K562 (cell line): ENCODE results near the gene SLX4IP. TPM values are rescaled to one million over a fixed set of nuclear protein-coding genes. Genes with fewer than 3 reads are reported as not detected.

Experiments
- ATAC-seq: fragments of 200-7000 bp; cut with Tn5 transposase; 3 replicates; pipeline ENCODE4 v1.9.1; 2020; ENCODE audit warnings: moderate library complexity
- BruUV-seq: library from RNA; stranded (reverse); fragments of 400-500 nt; replicated peaks from 2 replicates; lab custom pipeline; 2021; lab: Mats Ljungman, UMichigan
- CTCF ChIA-PET: fragments of 300-600 bp; formaldehyde crosslinking; extraction: SDS; loops from one replicate; lab custom pipeline; 2021; ENCODE audit warnings: low intra/inter-chr PET ratio; lab: Yijun Ruan, JAX
- POLR2A ChIA-PET: fragments of 300-600, 350-650 bp; sonication (Branson Sonifier 250); formaldehyde crosslinking; extraction: SDS; loops from one replicate; lab custom pipeline; 2021; ENCODE audit warnings: antibody characterized with exemption, inconsistent platforms; lab: Yijun Ruan, JAX
- DNase-seq, 4 experiments: peaks; one replicate each; pipeline versions ENCODE4 v3.0.0 to v3.0.0-alpha.2; 2011 to 2018; ENCODE audit warnings: low spot score in 3 of 4, mixed read lengths in 3 of 4; ENCODE audit errors: extremely low read depth in 1 of 4
- FAIRE-seq: peaks from 2 replicates; lab custom pipeline; 2011; peaks lifted over from hg19 to GRCh38; lab: Jason Lieb, UNC
- H2AFZ ChIP-seq: 2 replicates; pipeline ENCODE4 v1.6.0; 2011; ENCODE audit warnings: low read depth, low read length, control low read depth, inconsistent platforms
- H3K27ac ChIP-seq: fragments of 200-600 bp; 3 replicates; pipeline ENCODE4 v1.8.0; 2011; ENCODE audit warnings: low read depth, mild to moderate bottlenecking, control low read depth, inconsistent platforms, low read length, moderate library complexity, mixed read lengths; ENCODE audit errors: extremely low read depth
- H3K27me3 ChIP-seq, 2 experiments: fragments of 300-600 bp in 1 of 2; 2 replicates in 1 of 2; 3 replicates in 1 of 2; pipeline versions ENCODE4 v1.6.0 to v1.8.0; 2011; ENCODE audit warnings: inconsistent platforms in 2 of 2, low read length in 2 of 2, mild to moderate bottlenecking in 1 of 2, mixed read lengths in 1 of 2, moderate library complexity in 1 of 2; ENCODE audit not compliant: control insufficient read depth in 2 of 2, insufficient read depth in 2 of 2
- H3K36me3 ChIP-seq: fragments of 300-600 bp; 3 replicates; pipeline ENCODE4 v1.8.0; 2011; ENCODE audit warnings: mild to moderate bottlenecking, low read length, inconsistent platforms; ENCODE audit not compliant: control insufficient read depth, insufficient read depth
- H3K4me1 ChIP-seq, 2 experiments: fragments of 200-600 bp in 1 of 2; replicated peaks in 1 of 2; 2 replicates in 1 of 2; 3 replicates in 1 of 2; pipeline versions ENCODE4 v1.5.1 to v1.8.0; 2011; ENCODE audit warnings: inconsistent platforms in 2 of 2, low read length in 2 of 2, mild to moderate bottlenecking in 1 of 2, mixed read lengths in 1 of 2, moderate library complexity in 1 of 2; ENCODE audit not compliant: control insufficient read depth in 2 of 2, insufficient read depth in 2 of 2
- H3K4me2 ChIP-seq: 2 replicates; pipeline ENCODE4 v1.6.1; 2011; ENCODE audit warnings: low read length, control low read depth, inconsistent platforms, mixed read lengths; ENCODE audit not compliant: insufficient read depth
- H3K4me3 ChIP-seq: fragments of 200-600 bp; sonication (generic), shearing (Covaris generic); 2 replicates; pipeline ENCODE4 v1.5.1; 2016; ENCODE audit warnings: control low read depth, inconsistent platforms
- H3K79me2 ChIP-seq: fragments of 200-600 bp; 3 replicates; pipeline ENCODE4 v1.8.0; 2011; ENCODE audit warnings: low read length, inconsistent platforms; ENCODE audit not compliant: control insufficient read depth, insufficient read depth
- H3K9ac ChIP-seq, 2 experiments: 2 replicates each; pipeline versions ENCODE4 v1.6.0 to v1.6.1; 2011; ENCODE audit warnings: low read depth in 2 of 2, low read length in 2 of 2, control low read depth in 1 of 2, inconsistent platforms in 1 of 2, mild to moderate bottlenecking in 1 of 2, mixed read lengths in 1 of 2; ENCODE audit not compliant: insufficient read depth in 1 of 2
- H3K9me1 ChIP-seq: one replicate; pipeline ENCODE4 v1.6.0; 2011; ENCODE audit warnings: inconsistent platforms, mild to moderate bottlenecking, low read length, moderate library complexity; ENCODE audit not compliant: control insufficient read depth, insufficient read depth
- H3K9me3 ChIP-seq: replicated peaks from 2 replicates; pipeline ENCODE4 v1.5.1; 2011; ENCODE audit warnings: low read depth, low read length, inconsistent platforms; ENCODE audit not compliant: control insufficient read depth, insufficient read depth
- H4K20me1 ChIP-seq: replicated peaks from 2 replicates; pipeline ENCODE4 v1.6.1; 2011; ENCODE audit warnings: low read length, inconsistent platforms, mixed read lengths; ENCODE audit not compliant: control insufficient read depth, insufficient read depth
- CBFA2T2 ChIP-seq: fragments of 450-650 bp; conservative IDR thresholded peaks from 2 replicates; pipeline ENCODE4 v1.6.1; 2017; ENCODE audit warnings: mild to moderate bottlenecking
- CREB1 ChIP-seq, 2 experiments: sonication (generic) in 1 of 2; formaldehyde crosslinking in 1 of 2; IDR thresholded peaks; 2 replicates each; pipeline versions ENCODE4 v1.6.1 to v1.8.0; 2012 to 2022; ENCODE audit warnings: inconsistent platforms in 1 of 2, mild to moderate bottlenecking in 1 of 2, missing genetic modification reagents in 1 of 2, moderate library complexity in 1 of 2
- GABPB2 ChIP-seq: fragments of 250-450 bp; sonication (Bioruptor Pico); conservative IDR thresholded peaks from 2 replicates; pipeline ENCODE4 v1.5.1; 2021; ENCODE audit warnings: mild to moderate bottlenecking
- RBM15 ChIP-seq: fragments of 200-400 bp; formaldehyde crosslinking; IDR thresholded peaks from 2 replicates; pipeline ENCODE4 v1.6.1; 2018; ENCODE audit warnings: mild to moderate bottlenecking, low read length, moderate library complexity; ENCODE audit not compliant: insufficient read depth
- SIN3B ChIP-seq: fragments of 450-650 bp; IDR thresholded peaks from 2 replicates; pipeline ENCODE4 v1.6.1; 2017; ENCODE audit warnings: low read depth, mild to moderate bottlenecking, moderate library complexity
- SMAD1 ChIP-seq: fragments of 150-350 bp; IDR thresholded peaks from 2 replicates; pipeline ENCODE4 v1.6.1; 2014; ENCODE audit warnings: low read length, low read depth; ENCODE audit not compliant: partially characterized antibody
- ZEB2 ChIP-seq: fragments of 450-650 bp; IDR thresholded peaks from 2 replicates; pipeline ENCODE4 v1.6.1; 2016
- ZNF143 ChIP-seq: sonication (generic); formaldehyde crosslinking; IDR thresholded peaks from 2 replicates; pipeline ENCODE4 v1.9.0; 2022; ENCODE audit warnings: mild to moderate bottlenecking, missing genetic modification reagents
- ZNF41 ChIP-seq: fragments of 250-450 bp; sonication (Bioruptor Pico); conservative IDR thresholded peaks from 2 replicates; pipeline ENCODE4 v1.4.0; 2020; ENCODE audit warnings: mild to moderate bottlenecking
- ZNF609 ChIP-seq: sonication (generic); formaldehyde crosslinking; IDR thresholded peaks from 2 replicates; pipeline ENCODE4 v1.8.1; 2023; ENCODE audit warnings: missing genetic modification reagents, mild to moderate bottlenecking, borderline replicate concordance
- WGBS: fragments of 100-300 bp; shearing (Covaris generic); methylation state at CpG from one replicate; pipeline ENCODE4 v1.1.6; 2016; ENCODE audit warnings: low coverage, mixed read lengths; ENCODE audit not compliant: insufficient coverage; ENCODE audit errors: missing lambda C conversion rate; 5-methylcytosine and 5-hydroxymethylcytosine counted together
- in situ Hi-C: fragments of 300-500 bp; cut with MboI; formaldehyde crosslinking; loops from 4 replicates; pipeline ENCODE4 v1.15.0; 2018; ENCODE audit warnings: inconsistent platforms, mixed read lengths
- intact Hi-C: fragments of 100-400 bp; cut with micrococcal nuclease; formaldehyde crosslinking; loops from 2 replicates; pipeline ENCODE4 v1.14.2; 2022
- polyA plus RNA-seq, 8 experiments: library from polyadenylated mRNA; depleted of rRNA in 4 of 8; stranded (reverse) in 5 of 8; unstranded in 3 of 8; fragments of >200 nt; fragmentation: Nextera tagmentation in 2 of 8; fragmentation: Illumina TruSeq in 1 of 8; extraction: Ambion mirVana in 2 of 8; extraction: Trizol in 1 of 8; gene quantifications; 2 replicates each; pipeline versions ENCODE4 v1.2.1 to v1.2.3, GENCODE V29; 2011 to 2014; ENCODE audit warnings: inconsistent platforms in 1 of 8, missing spikeins in 1 of 8
- total RNA-seq, 7 experiments: library from RNA; depleted of rRNA in 6 of 7; stranded (reverse); fragments of >200 nt in 6 of 7; fragmentation: Illumina TruSeq in 2 of 7; extraction: Trizol in 2 of 7; gene quantifications; 2 replicates each; pipeline versions ENCODE4 v1.2.1 to v1.2.3, GENCODE V29; 2011 to 2021; ENCODE audit warnings: low replicate concordance in 1 of 7

Gene SLX4IP
- total and polyA plus RNA-seq, 9 of the 15 experiments (the other 6 are each of a cell fraction or from before 2014, with no cell fraction given), result 1.5 to 5.9 (median 3.5) TPM

GRCh38 chr20:10565191-10565921, 130.3 kb downstream of the SLX4IP start:
- no peak overlapping the region for H3K27ac ChIP-seq
- POLR2A ChIA-PET, result no interaction called here
- 71% methylated on average over 2 of the region's 6 CpGs for WGBS
- ATAC-seq, result no peak
- no peaks in the 10 kb centered on the region for H3K9me3 ChIP-seq
- DNase-seq, result no peak
- no peaks in the 10 kb centered on the region for H3K27me3 ChIP-seq
- H3K36me3 ChIP-seq, result no peaks in the 10 kb centered on the region
- no peaks in the 10 kb centered on the region for H3K79me2 ChIP-seq
- BruUV-seq, result no TSS peak
- intact Hi-C loops, result no loop called here
- H3K4me1 ChIP-seq, result no peaks in the 10 kb centered on the region
- H3K4me2 ChIP-seq, result no peak overlapping the region
- H2AFZ ChIP-seq, result no peak overlapping the region
- in situ Hi-C loops, result no loop called here
- no peak for FAIRE-seq
- H4K20me1 ChIP-seq, result no peaks in the 10 kb centered on the region
- H3K4me3 ChIP-seq, result no peak overlapping the region
- CTCF ChIA-PET, result no interaction called here
- TF ChIP-seq RBM15 (no peak), SMAD1 (no peak), ZNF609 (CRISPR knock-in tag) (no peak), ZEB2 (no peak), GABPB2 (no peak), CBFA2T2 (no peak), SIN3B (no peak), ZNF143 (CRISPR knock-in tag) (no peak), ZNF41 (CRISPR knock-in tag) (no peak), CREB1 (IDR thresholded peaks at IDR 0.05) (no peak), CREB1 (CRISPR knock-in tag; IDR thresholded peaks at IDR 0.05) (no peak)
- H3K9me1 ChIP-seq, result no peaks in the 10 kb centered on the region
- no peak overlapping the region for H3K9ac ChIP-seq
